Glutamatergic neuron (in vitro differentiated cells): Measurements from ENCODE around the gene APOA5. TPM values are rescaled to one million over a fixed set of nuclear protein-coding genes. Genes with fewer than 3 reads are reported as not detected.

Experiments used
- DNase-seq: peaks from one replicate; pipeline ENCODE4 v3.0.0; 2022
- H3K27ac Mint-ChIP-seq: one replicate; pipeline ENCODE4 v1.8.0; 2020; ENCODE audit warnings: mild to moderate bottlenecking, mixed read lengths, inconsistent platforms; ENCODE audit not compliant: unreplicated experiment
- H3K27me3 Mint-ChIP-seq: one replicate; pipeline ENCODE4 v1.8.0; 2020; ENCODE audit warnings: mild to moderate bottlenecking, moderate library complexity, mixed read lengths, inconsistent platforms; ENCODE audit not compliant: unreplicated experiment
- H3K36me3 Mint-ChIP-seq: one replicate; pipeline ENCODE4 v1.8.0; 2020; ENCODE audit warnings: mild to moderate bottlenecking, mixed read lengths, inconsistent platforms; ENCODE audit not compliant: unreplicated experiment
- H3K4me1 Mint-ChIP-seq: one replicate; pipeline ENCODE4 v1.8.0; 2020; ENCODE audit warnings: mild to moderate bottlenecking, low read depth, mixed read lengths, inconsistent platforms; ENCODE audit not compliant: unreplicated experiment
- H3K4me3 Mint-ChIP-seq: one replicate; pipeline ENCODE4 v1.8.0; 2020; ENCODE audit warnings: mild to moderate bottlenecking, mixed read lengths, inconsistent platforms; ENCODE audit not compliant: unreplicated experiment
- H3K9me3 Mint-ChIP-seq: one replicate; pipeline ENCODE4 v1.8.0; 2020; ENCODE audit warnings: mild to moderate bottlenecking, moderate library complexity, mixed read lengths, inconsistent platforms; ENCODE audit not compliant: unreplicated experiment
- long read RNA-seq: library from polyadenylated mRNA; unstranded; transcript quantifications from one replicate; pipeline ENCODE4 v2.0.0, GENCODE V29; 2020; ENCODE audit not compliant: unreplicated experiment
- total RNA-seq: library from RNA; stranded (reverse); fragmentation: NEBNext Ultra II Directional; extraction: Animal tissue kit (Norgen Biotek cat#: 25700); gene quantifications from one replicate; pipeline ENCODE4 v1.2.1, GENCODE V29; 2021; ENCODE audit not compliant: unreplicated experiment
- TF ChIP-seq, protein P1 (sequence below): fragments of 200-600 bp; sonication (generic); IDR thresholded peaks from one replicate; pipeline ENCODE4 v1.5.0; 2021; ENCODE audit not compliant: partially characterized antibody, unreplicated experiment

The APOA5 gene, protein sequence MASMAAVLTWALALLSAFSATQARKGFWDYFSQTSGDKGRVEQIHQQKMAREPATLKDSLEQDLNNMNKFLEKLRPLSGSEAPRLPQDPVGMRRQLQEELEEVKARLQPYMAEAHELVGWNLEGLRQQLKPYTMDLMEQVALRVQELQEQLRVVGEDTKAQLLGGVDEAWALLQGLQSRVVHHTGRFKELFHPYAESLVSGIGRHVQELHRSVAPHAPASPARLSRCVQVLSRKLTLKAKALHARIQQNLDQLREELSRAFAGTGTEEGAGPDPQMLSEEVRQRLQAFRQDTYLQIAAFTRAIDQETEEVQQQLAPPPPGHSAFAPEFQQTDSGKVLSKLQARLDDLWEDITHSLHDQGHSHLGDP
- not detected for total RNA-seq
- long read RNA-seq = 0 reads

DNA sequence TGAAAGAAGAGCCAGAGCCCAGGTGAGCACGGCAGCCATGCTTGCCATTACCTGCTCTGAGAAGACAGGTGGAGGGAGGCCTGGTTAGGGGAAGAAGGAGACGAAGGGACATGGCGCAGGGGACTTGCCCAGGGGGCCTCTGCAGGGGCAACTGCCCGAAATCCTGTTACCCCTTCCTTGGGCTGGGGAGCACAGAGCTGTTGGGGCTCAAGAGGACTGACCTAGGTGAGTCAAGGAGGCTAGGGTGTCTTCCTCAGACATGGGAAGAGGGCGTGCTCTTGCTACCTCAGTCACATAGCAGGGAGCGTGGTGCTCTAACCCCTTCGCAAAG, at the start of gene APOA5:
TSS of gene APOA5 (minus strand) at position 67 of the 331 bp plus-strand sequence. CDS start at position 48, 19 bp downstream.
- peaks cover 3% of the 10 kb centered on the region for H3K9me3 Mint-ChIP-seq
- TF ChIP-seq, protein P1, sequence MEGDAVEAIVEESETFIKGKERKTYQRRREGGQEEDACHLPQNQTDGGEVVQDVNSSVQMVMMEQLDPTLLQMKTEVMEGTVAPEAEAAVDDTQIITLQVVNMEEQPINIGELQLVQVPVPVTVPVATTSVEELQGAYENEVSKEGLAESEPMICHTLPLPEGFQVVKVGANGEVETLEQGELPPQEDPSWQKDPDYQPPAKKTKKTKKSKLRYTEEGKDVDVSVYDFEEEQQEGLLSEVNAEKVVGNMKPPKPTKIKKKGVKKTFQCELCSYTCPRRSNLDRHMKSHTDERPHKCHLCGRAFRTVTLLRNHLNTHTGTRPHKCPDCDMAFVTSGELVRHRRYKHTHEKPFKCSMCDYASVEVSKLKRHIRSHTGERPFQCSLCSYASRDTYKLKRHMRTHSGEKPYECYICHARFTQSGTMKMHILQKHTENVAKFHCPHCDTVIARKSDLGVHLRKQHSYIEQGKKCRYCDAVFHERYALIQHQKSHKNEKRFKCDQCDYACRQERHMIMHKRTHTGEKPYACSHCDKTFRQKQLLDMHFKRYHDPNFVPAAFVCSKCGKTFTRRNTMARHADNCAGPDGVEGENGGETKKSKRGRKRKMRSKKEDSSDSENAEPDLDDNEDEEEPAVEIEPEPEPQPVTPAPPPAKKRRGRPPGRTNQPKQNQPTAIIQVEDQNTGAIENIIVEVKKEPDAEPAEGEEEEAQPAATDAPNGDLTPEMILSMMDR = no peak
- peaks cover 12% of the 10 kb centered on the region for H3K27me3 Mint-ChIP-seq
- no peak for DNase-seq
- H3K4me1 Mint-ChIP-seq = peaks cover 8% of the 10 kb centered on the region
- no peaks in the 10 kb centered on the region for H3K36me3 Mint-ChIP-seq
- H3K4me3 Mint-ChIP-seq = no peak within 1 kb of the TSS
- H3K27ac Mint-ChIP-seq = no peak within 1 kb of the TSS

DNA sequence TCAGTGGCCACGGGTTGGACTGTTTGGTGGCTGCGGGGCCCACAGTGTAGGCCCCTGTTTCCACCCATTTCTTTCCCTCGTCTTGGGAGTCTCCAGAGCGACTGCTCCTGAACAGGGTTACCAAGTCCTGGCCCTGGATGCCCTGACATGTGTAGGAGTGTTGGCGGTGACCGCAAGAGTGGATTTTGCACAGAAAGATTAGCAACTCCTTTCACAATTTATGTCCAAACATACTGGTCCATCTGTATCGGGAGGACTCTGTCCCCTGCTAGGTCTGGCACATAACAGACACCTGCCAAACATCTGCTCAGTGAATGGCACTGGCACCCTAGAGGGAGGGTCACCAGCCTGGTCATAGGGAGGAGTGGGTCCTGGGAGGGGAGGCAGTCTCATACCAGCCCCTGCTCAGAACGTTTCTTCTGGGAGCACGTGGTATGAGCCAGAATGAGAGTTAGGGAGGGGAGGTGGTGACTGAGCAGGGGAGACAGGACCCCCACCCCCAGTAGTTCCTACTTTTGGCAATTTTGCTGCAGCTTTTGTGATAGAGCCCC, 49.1 kb upstream of the APOA5 start:
- no peak overlapping the region for H3K27ac Mint-ChIP-seq
- TF ChIP-seq, protein P1 = no peak
- H3K4me3 Mint-ChIP-seq = no peak overlapping the region
- H3K27me3 Mint-ChIP-seq = peaks cover 3% of the 10 kb centered on the region
- no peaks in the 10 kb centered on the region for H3K4me1 Mint-ChIP-seq
- H3K9me3 Mint-ChIP-seq = peaks cover 4% of the 10 kb centered on the region
- H3K36me3 Mint-ChIP-seq = no peaks in the 10 kb centered on the region
- no peak for DNase-seq

DNA sequence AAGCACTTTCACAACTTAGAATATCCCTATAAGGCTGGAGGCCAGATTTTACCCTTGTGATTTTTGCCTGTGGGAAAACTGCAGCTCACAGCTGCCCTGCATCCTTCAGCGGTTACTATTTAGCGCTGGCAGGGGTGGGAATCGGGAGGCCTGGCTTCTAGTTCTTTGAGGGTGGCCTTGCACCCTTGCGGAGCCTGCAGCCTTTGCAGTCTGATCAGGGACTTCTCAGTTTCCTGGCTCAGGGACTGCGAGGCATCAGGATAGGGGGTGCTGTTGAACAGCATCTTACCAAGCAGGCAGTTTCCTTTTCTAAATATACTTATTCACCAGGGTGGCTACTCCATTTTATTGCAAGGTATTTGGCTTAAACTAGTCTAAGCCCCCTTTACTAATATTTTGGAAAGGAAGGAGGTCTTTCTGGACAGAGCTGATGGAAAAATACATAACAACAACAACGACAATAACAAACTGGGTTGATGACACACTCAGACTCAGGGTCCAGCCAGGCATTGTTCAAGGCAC, 48.6 kb upstream of the APOA5 start:
- peaks cover 4% of the 10 kb centered on the region for H3K9me3 Mint-ChIP-seq
- no peaks in the 10 kb centered on the region for H3K4me1 Mint-ChIP-seq
- H3K27me3 Mint-ChIP-seq = peaks cover 3% of the 10 kb centered on the region
- no peak overlapping the region for H3K27ac Mint-ChIP-seq
- no peaks in the 10 kb centered on the region for H3K36me3 Mint-ChIP-seq
- H3K4me3 Mint-ChIP-seq = no peak overlapping the region
- DNase-seq = no peak
- TF ChIP-seq, protein P1 = no peak

DNA sequence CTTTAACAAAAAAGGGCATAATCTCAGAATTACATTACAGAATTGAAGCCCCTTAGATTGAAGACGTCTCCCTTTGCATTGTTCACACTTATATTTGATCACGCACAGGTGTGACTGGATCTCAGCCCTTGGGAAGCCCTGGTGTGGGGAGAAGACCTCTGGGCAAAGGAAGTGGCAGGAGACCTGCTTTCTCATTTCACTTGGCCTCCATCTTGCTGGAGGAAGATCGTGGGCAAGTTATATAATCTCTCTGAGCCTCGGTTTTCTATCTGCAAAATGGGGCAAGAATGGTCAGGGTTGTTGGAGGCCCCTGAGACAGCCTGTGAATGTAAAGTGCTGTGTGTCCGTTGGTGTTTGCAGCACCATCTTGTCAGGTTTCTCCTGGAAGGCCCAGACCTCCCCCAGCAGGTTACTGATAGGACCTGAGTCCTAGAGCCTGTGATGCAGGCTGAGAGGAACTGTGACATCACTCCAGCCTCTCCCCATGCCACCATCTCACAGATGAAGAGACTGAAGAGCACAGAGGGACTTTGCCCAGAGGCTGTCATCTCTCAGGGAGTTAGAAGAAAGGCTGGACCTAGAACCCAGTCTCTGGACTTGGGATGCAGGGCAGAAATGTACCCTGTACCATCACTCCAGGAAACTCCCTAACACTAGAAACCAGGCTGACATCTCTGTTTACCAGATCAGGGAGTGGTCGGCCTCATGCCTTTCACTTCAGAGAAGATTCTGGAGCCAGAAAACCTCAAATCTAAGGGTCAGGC, 46.8 kb upstream of the APOA5 start:
- Mint-ChIP-seq H3K9me3 (peaks cover 4% of the 10 kb centered on the region), H3K4me1 (no peaks in the 10 kb centered on the region), H3K36me3 (no peaks in the 10 kb centered on the region), H3K27me3 (peaks cover 5% of the 10 kb centered on the region), H3K27ac (no peak overlapping the region), H3K4me3 (no peak overlapping the region)
- TF ChIP-seq, protein P1 = no peak
- DNase-seq = no peak
